NOMO-1 treated with DMSO at 0.1 percent for 48 hours (cell line): Measurements from ENCODE around the gene UPK1A.
"Not testable (repeated sequence)": the region's sequence is repeated elsewhere in the genome, so short reads cannot be mapped to it uniquely, and the experiment has no call there.

Experiments used
- DNase-seq: peaks from one replicate; lab custom pipeline; 2025; ENCODE audit not compliant: unreplicated experiment; lab: John Stamatoyannopoulos, UW

The UPK1A gene

DNA sequence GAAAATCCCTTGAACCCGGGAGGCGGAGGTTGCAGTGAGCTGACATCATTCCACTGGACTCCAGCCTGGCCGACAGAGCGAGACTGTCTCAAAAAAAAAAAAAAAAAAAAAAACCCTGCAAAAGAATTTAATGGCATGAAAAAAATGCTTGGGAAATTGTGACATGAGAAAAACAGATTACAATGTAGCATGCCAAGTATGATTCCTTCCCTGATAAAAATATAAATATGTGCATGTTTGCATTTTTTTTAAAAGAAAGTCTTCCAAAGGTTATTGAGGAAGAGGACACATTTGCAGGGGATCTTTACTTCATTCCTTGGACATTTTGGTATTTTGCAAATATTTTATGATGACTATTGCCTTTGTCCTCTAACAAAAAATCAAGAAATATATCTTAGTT, 23.5 kb downstream of the UPK1A start:
- DNase-seq: no peak

DNA sequence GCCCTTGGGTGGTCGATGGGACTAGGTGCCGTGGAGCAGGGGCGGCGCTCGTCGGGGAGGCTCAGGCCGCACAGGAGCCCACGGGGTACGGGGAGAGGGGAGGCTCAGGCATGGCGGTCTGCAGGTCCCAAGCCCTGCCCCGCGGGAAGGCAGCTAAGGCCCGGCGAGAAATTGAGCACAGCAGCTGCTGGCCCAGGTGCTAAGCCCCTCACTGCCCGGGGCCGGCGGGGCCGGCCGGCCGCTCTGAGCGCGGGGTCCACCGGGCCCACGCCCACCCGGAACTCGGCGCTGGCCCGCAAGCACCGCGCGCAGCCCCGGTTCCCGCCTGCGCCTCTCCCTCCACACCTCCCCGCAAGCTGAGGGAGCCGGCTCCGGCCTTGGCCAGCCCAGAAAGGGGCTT, 24.8 kb downstream of the UPK1A start:
- DNase-seq: not testable (repeated sequence)

DNA sequence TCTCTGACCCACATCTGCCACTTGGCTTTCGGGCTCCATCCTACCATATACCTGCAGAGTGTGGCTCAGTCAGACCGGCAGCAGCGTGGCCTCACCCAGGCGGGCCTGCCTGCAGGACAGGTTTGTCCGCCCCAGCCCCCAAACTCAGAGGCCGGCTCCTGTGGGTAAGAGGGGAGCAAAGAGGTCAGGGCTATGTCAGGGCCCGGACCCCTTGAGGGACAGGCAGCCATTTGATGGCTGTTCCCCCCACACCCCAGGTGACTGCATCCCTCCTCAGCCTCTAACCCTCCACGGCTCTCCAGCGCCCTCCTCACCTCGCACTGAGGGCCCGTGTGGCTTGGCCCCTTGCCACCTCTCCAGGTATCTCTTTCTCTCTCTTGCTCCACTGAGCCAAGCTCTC, 25.7 kb downstream of the UPK1A start:
- no peak for DNase-seq

DNA sequence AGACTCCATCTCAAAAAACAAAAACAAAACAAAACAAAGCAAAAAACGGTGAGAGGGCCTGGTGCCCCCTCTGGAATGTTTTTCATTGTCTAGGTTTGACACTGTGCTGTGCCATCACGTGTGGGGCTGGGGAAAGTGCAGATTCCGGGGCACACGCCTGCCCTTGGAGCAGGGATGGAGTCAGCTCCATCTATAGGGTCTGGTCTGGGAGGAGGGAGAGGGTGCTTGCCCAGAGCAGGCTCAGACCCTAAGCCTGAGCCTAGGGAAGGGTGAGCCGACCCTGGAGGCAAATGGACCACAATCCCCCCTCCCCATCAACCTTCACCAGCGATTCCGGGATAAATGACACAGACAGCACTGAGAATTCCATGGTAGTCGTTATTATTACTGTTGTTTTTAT, 27.1 kb downstream of the UPK1A start:
- no peak for DNase-seq

DNA sequence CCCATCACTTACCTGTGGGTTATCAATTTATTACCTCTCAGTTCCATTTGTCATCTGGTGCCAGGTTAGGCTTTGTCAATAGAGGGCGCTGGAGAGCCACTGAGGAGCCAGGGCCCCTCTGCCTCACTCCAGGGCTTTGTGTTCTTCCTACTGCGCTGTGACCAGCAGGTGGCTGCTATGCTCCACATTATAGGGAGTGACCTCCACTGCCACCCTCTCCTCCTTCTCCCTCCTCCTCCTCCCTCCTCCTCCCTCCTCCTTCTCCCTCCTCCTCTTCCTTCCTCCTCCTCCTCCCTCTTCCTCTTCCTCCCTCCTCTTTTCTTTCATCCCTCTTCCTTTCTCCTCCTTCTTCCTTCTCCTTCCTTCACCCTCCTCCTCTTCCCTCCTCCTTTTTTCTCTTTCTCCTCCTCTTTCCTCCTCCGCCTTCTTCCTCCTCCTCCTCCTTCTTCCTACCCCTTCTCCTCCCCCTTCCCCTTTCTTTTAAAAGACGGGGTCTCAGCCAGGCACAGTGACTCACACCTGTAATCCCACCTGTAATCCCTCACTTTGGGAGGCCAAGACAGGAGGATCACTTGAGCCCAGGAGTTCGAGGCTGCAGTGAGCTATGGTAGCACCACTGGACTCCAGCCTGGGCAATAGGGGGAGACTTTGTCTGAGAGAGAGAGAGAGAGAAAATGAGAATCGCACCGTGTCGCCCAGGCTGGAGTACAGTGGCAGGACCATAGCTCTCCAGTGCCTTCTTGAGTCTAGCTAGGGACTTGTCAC, 27.7 kb downstream of the UPK1A start:
- DNase-seq: peak; percentile 86

DNA sequence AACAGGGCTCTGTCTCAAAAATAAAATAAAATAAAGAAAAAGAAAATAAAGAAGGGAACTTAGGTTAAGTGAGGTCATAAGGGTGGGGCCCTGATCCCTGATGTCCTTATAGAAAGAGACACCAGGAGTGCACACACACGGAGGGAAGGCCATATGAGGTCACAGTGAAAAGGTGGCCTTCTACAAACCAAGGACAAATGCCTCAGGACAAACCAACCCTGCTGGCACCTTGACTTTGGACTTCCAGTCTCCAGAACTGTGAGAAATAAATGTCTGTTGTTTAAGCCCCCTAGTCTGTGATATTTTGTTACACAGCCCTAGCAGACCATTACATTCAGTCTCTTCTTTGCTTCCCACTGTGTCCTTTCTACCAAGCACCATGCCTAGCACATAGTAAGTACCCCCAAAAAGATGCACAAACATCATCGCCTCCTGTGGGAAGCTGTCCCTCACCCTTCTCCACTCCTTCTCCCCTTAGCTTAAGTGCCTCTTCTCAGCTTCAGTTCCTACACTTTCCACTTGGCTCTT, 29.6 kb downstream of the UPK1A start:
- no peak for DNase-seq

DNA sequence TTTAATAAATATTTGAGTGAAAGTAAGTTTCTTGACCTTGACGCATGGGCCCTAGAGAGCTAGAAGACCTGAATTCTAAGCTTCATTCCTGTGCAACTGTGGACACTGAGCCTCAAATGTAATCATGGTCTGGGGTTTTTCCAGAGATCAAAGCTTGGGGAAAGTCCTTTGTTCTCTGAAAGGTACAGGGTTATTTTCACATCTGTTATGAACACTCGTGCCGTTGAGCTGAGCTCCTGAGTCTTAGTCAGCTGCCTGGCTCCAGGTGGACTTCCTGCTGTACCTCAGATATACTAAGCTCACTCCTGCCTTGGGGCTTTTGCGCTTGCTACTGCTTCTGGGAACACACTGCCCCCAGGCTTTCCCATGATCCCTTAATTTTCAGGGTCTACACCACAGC, 30.5 kb downstream of the UPK1A start:
- no peak for DNase-seq

DNA sequence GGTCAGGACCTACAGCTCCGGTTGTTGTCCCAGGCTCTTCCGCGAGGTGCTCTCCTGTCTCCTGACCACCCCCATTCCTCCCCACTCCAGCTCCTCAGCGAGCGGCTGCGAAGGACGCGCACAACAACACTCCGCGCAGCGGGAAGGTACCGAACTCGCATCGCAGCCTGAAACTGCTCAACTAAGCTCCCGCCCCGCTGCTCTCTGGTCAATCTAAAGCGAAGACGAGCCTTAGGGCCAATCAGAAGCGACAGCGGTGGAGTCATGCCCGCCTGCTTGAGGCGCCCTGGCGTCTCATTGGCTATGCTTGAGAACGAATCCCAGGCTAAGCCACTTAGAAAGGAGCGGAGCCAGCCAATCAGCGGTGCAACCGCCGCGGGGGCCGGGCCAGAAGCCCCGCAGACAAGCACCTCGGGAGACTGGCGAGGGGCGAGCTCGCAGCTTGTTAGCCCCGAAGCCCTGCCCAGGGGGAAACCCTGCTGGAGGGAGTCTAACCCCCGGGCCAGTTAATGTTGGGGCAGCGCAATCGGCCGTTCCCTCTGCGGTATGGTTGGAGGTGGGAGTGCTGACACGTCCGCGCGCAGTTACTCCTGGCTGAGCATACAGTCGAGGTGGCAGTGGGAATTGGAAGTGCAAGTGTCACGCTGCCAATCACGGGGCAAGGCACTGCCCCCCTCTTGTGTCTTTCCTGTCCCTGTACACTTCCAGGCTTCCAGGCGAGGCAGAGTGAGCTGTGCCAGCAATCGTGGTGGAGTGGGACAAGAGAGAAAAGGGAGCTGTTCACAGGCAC, 36.1 kb downstream of the UPK1A start:
- DNase-seq: peak; percentile 94

DNA sequence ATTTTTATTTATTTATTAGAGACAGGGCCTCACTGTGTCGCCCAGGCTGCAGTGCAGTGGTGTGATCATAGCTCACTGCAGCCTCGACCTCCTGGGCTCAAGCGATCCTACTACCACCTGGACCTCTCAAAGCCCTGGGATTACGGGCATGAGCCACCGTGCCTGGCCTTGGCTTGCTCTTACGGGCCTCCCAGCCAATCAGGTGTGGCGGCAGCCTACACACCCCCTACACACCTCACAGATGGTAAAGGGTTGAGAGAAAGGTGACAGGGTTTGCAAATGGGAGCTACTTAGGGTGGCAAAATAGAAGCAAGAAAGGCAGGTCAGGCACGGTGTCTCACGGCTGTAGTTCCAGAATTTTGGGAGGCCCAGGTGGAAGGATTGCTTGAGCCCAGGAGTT, 37.0 kb downstream of the UPK1A start:
- DNase-seq: no peak

DNA sequence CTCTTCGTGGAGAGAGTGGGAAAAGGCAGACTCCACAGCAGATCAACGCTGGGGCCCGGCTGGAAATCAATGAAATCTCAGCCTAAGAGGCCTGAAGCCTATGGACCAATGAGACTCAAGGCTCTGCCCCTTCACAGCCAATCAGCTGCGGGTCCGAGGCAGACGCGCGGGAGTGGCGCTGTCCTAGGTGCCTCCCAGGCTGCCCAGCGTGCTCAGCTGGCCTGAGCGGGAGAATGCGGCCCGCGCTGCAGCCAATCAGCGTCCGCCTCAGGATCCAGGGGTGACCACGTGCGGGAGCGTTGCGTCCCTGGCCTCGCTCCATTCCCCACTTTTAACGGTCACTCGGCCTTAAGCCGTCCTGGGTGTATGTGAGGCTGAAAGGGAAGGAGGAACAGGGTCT, 37.9 kb downstream of the UPK1A start, which contains the start of gene ZBTB32:
ZBTB32 (plus strand) TSS at position 341 of the 400 bp plus-strand sequence. CDS start 10,069 bp downstream, outside the sequence.
- no peak for DNase-seq

DNA sequence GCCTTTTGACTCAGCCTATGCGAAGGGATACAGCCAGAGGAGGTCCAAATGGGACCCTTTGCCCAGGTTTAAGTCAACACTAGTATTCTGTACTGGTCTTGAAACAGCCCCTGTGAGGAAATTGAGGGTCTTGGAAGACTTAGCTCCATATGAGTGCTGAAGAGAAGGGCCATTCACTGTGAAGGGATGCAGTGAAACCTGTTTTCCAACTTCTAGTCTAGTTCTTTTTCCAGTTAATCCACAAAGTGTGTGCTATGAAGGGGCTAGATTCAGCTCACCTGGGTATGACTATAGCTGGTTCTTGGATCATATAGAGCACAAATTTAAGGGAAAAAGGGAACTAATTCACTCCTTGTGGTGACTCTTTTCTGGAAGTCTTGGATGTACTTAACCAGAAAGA, 42.1 kb downstream of the UPK1A start:
- DNase-seq: no peak

DNA sequence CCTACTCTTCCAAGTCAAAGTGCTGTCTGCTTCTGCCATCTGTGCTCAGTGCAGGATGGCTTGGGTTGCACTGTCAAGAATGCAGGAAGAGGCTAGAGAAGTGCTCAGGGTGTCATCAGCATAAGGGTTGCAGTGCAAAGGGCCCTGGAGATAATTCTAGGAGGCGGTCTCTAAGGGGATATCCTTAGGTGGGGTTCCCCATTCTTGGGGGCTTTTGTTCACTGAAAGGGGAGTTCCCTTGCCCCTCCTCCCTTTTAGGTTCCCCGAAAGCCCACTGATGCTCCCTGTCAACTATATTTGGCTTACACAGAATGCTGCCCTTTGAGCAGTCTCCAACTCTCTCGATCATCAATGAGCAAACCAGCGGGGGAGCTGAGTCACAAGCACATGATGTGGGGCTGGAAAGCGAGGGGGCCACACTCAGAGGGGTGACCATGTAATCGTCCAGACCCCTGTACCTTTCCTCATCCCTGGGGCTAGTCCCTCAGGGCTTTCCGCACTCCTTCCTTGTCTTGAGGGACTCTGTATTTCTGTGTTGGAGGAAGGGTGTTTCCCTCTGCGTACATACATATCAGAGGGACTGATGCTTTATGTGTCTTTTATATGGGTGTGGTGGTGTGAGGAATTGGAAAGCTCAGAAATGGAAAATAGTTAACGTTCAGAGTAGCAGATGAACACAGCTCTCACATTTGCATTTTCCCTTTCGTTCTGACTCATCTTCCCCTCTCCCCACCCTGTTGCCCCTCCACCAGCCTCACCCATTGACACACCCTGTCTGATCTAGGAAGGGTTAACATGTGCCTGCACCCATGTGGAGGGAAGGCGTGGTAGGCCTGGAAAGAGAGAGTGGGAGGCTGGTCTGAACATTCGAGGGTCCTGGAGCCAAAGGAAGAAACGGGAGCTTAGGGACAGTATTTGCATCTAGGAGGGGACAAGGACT, 44.7 kb downstream of the UPK1A start:
- no peak for DNase-seq

DNA sequence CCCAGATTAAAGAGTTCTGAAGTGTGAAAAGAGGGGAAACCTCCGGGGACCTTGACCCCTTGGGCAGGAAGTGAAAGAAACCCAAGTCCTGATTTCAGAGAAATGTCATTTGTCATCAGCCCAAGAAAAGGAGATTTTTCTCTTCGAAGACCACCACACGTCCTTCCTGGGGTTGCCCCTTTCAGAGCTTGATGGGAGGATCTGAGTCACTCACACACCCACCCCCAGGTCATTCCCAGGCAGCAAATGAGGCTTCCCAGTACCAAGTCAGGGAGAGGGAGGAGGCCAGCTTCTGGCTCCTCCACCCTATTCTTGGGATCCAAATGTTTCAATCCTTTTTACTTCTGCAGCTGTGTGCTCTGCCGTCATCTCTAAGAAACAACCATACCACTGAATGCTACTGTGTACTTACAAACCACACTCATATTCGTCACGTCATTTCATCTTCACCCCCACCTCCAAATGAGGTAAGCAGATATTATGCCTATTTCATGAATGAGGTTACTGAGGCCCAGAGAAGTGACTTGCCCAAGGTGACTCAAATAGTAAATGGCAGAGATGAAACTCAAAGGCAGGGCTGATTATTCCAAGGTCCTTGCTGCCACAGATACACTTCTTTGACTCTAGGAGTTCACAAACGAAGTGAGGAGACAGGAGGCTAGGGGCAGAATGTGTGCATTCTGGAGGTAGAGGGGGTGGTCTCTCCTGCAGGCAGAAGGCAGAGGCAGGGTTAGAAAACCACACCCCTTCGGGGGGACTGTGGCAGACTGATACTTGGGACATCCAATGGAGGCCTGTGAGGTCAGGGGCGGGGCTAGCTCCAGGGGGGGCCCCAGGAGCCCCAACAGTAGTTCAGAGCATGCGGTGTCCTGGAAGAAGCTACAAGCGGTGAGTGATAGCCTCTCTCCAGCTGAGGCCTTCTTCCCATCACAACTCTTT, 46.5 kb downstream of the UPK1A start:
- DNase-seq: no peak

DNA sequence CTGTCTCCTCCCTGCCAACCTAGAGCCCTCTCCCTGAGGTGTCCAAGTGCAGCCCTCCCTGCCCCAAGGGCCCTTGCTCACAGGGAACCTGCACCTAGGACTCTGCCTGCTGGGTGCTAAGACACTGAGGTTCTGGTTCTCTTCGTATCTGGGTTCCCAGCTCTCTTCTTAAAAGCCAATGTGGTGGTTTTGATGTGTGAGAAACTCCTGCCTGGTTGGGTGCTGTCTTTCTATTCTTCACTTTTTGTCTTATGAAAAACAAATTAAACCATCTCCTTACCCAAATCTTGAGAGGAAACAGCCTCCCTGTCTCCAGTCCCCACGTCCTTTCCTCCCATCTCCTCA, 47.2 kb downstream of the UPK1A start:
- DNase-seq: no peak

DNA sequence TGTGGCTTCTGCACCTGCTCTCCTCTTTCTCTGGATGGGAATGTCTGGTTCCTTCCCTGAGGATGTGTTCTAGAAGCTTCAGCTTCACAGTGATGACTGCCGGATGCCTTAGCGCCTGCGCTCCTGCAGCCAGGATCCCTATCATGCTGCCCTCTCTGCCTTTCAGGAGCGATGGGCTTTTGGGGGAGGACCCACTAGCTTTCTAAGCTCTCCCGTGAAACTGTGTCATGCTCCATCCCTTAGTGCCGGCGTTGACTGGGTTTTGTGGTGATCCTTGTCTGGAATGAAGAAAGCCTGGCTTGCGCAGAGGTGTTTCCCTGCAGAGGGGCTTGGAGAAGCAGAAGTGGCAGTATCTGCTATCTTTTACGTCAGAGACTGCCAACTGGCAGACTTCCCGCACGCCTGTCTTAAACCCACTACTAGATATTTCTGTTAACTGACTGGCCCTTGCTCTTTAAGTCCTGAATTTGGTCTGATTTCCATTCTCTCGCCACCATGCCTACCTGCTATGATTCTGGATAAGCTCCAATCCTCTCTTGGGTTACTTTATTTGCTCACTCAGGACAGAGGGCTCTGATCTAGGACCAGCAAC, 47.7 kb downstream of the UPK1A start:
- no peak for DNase-seq

DNA sequence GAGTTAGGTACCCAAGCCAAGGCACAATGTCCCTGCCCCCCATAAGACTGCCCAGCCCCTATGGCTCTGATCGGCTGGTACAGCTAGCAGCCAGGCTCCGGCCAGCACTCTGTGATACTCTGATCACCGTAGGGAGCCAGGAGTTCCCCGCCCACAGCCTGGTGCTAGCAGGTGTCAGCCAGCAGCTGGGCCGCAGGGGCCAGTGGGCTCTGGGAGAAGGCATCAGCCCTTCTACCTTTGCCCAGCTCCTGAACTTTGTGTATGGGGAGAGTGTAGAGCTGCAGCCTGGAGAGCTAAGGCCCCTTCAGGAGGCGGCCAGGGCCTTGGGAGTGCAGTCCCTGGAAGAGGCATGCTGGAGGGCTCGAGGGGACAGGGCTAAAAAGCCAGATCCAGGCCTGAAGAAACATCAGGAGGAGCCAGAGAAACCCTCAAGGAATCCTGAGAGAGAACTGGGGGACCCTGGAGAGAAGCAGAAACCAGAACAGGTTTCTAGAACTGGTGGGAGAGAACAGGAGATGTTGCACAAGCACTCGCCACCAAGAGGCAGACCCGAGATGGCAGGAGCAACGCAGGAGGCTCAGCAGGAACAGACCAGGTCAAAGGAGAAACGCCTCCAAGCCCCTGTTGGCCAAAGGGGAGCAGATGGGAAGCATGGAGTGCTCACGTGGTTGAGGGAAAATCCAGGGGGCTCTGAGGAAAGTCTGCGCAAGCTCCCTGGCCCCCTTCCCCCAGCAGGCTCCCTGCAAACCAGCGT, 48.5 kb downstream of the UPK1A start:
- no peak for DNase-seq

DNA sequence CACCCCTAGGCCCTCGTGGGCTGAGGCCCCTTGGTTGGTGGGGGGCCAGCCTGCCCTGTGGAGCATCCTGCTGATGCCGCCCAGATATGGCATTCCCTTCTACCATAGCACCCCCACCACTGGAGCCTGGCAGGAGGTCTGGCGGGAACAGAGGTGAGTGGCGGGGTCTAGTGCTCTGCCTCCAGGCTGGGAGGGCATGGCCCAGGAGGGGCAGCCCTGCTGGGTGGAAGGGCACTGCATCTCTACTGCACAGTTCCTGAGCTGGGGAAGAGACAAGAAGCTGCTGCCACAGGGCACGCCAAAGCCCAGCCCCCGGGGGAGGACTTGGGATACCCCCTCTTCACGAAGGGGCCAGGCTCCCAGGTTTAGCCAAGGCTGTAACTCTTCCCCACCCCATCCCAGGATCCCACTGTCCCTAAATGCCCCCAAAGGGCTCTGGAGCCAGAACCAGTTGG, 49.1 kb downstream of the UPK1A start:
- DNase-seq: no peak

DNA sequence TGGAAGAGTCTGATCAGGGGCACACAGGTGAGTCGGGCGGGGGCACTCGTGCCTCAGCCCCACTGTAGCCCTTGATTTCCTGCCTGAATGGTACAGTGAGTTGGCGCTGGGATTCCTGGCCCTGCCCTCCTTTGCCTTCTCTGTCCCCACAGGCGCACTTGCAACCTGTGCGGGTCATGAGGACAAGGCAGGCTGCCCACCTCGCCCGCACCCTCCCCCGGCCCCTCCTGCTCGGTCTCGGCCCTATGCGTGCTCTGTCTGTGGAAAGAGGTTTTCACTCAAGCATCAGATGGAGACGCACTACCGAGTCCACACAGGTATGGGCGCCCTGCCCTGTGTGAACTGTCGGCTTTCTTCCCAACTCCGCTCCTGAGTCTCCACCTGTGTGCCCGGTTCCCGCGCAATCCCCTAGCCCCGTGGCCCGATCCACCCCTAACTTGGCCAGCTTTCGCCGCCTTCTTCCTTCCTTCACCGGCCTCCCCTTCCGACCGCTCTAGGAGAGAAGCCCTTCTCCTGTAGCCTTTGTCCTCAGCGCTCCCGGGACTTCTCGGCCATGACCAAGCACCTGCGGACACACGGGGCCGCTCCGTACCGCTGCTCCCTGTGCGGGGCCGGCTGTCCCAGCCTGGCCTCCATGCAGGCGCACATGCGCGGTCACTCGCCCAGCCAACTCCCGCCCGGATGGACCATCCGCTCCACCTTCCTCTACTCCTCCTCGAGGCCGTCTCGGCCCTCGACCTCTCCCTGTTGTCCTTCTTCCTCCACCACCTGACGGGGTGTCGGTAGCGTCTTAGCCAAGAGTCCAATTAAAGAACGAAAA, 49.9 kb downstream of the UPK1A start:
- no peak for DNase-seq
